NCI-H748 (cell line): ENCODE results near the gene PCDH9.

Experiments
- DNase-seq: peaks from one replicate; lab custom pipeline; 2025; ENCODE audit not compliant: unreplicated experiment; lab: John Stamatoyannopoulos, UW

PCDH9 gene

DNA sequence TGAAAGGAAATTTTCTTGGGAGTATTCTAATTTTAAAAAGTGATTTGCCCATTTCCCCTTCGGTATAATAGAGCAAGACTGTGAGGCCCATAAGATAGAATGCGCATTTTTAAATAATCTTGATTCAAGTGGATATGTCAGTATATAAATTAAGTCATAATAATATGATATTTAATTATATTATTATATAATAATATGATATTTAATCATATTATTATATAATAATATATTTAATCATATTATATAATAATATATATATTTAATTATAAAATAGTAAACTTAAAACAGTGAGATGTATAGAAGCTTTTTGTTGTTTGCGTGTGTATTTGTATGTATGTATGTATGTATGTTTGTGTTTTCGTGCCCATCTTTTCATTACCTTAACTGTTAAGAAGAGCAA is 682.5 kb downstream of the PCDH9 start:
- no peak for DNase-seq

DNA sequence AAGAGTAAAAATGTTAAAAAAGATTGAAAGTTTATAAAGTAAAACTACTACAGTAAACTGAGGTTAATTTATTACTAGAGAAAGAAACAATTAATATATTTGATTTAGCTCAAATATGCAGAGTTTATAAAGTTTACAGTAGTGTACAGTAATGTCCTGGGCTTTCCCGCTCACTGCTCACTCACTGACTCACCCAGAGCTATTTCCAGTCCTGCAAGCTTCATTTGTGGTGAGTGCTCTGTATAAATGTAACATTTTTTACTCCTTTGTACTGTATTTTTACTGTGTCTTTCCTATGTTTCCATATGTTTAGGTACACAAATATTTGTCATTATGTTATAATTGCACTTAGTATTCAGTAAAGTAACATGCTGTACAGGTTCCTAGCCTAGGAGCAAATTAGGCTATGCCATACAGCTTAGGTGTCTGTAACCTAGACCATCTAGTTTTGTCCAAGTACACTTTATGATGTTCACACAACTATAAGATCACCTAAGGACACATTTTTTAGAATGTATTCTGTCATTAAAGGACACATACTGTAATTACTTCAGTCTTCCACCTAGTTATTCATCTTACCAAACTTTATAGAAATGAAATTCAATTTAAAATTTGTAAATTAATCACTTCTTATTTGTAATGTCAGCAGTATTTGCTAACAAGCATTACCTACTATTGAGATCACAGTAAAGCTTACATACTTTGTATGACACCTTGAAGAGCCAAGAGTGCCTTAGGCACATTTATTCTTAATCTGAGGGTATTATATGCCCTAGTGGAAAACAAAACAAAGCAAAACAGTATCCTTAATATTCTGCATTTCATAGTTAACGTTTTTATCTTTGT is 683.4 kb downstream of the PCDH9 start:
- DNase-seq: no peak

DNA sequence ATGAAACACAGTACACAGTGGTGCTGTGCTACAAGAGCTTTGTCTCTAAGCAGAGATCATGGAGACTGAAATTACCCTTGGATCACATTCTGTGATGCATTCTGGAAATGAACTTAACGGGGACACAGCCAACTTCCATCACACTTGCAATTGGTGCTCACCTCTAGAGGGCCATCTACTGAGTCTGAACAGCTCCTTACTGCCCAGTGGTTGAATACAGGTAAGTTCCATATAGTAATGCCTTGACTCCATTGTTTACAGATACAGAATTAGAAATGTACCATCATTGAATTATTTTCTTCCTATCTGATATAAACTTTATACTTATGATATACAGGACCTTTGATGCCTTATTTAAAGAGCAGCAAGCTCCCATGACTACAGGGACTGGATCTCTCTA is 686.4 kb downstream of the PCDH9 start:
- DNase-seq: peak; percentile 25

DNA sequence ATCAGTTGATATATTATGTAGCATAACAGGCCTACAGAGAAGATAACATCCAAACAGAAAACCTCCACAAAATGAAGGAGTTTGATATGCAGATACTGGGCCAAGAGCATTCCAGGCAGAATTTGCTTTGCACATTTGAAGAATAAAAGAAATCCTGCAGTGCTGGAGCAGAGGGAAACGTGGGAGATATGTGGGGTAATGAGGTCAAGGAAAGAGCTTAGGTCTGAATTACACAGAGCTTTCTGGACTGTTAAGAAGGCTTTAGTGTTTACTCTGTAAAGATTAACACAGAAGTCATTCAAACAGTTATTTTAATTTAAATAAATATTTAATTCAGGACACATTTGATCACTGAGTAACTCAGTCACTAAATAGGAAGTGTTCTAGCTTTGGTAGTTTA is 692.7 kb downstream of the PCDH9 start:
- DNase-seq: no peak

DNA sequence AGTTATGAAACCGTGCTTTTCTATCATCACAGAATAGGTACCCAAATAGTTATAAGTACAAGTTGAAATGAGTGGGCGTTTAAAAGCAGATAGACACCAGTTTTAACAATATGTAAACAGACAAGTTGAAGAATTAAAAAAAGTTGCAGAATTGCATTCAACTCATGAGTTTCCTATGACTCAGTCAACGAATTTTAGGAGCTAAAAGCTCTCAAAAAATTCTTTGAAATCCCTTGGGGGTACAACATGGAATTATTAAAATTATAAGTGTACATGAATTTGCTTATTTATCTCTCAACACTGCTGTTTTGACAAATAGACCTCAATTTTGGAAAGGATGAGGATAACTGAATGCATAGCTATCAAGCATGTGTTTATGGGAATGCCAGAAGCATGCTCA is 693.4 kb downstream of the PCDH9 start:
- DNase-seq: no peak

DNA sequence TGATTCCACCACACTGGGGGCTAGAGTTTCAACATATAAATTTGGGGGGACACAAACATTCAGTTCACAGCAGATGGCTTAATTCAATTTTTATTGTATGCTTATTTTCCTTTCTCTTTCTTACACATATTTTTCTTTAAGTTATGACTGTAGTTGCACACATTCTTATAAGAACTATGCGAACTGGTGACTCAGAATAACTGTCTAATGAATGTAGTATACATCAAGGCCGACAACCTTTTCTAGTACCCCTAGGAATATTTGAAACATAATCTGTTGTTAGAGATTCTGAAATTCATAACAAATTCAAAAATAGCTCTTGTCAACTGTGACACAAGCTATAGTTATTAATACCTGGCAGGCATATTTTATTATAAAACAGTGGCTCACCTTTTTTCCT is 695.6 kb downstream of the PCDH9 start:
- no peak for DNase-seq

DNA sequence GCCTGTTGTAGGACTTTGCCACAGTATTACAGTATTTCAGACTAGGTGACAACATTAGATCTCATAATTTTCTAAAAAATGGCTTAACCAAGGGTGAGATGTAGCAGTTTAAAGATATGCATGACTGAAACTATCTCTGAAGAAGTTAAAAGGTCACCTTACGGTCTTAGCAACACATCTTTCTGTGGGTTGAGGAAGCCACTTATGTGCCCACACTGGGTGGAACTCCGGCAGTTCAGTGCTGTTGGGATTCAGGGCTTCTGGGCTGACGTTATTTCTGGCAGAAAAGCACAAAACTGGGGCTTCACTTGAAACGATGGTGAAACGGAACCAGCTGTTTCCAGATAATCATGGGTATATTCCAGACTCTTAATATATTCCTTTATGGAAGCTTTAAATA is 697.3 kb downstream of the PCDH9 start:
- DNase-seq: no peak

DNA sequence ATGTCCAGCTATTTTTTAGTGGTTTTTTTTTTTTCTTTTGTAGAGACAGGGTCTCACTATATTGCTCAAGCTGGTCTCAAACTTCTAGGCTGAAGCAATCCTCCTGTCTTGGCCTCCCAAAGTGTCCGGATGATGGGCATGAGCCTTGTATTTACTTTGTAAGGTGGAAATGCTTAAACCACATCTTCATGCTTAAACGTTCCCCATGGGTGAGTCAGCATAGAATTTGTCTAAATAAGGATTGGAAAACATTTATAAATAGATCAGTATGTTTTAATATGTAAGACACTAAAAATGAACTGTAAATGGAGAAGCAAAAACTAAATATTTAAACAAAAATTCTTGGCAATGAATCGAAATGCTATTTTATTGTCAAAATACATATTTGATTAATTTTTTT is 698.0 kb downstream of the PCDH9 start:
- DNase-seq: no peak

DNA sequence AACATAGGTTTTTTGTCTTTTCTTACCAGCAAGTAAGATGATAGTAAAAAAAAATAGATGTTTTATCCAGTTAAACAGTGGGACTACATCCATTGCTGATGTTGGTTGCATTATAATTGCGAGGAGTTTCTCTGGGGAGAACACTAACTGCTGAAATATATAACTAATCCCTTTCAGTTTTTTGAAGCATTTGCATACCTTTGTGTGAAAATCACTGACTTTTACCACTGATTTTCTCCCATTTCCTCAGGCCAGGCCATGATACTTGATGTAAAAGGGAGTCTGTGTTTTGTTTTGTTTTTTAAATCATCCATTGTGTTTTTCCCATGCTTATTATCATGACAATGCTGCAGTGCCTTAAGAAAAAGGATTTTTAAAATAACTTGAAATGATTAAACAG is 699.5 kb downstream of the PCDH9 start:
- no peak for DNase-seq

DNA sequence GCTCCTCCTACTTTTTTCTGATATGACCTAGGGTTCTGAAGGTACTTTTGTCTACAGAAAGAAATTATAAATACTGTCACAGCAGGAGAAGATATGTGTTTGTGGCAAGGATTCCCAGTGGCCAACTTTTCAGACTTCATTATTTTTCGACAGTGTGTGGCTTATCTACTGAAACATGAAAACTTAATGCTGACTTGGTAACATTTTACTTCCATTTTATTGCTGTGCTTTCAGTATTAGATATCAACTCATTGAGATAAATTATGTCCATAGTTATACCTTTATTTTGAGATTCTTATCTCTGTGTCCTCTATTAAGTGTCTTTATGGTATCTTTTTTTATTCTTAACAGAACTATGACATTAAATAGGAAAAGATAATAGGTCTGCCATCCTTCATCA is 700.0 kb downstream of the PCDH9 start:
- DNase-seq: no peak

DNA sequence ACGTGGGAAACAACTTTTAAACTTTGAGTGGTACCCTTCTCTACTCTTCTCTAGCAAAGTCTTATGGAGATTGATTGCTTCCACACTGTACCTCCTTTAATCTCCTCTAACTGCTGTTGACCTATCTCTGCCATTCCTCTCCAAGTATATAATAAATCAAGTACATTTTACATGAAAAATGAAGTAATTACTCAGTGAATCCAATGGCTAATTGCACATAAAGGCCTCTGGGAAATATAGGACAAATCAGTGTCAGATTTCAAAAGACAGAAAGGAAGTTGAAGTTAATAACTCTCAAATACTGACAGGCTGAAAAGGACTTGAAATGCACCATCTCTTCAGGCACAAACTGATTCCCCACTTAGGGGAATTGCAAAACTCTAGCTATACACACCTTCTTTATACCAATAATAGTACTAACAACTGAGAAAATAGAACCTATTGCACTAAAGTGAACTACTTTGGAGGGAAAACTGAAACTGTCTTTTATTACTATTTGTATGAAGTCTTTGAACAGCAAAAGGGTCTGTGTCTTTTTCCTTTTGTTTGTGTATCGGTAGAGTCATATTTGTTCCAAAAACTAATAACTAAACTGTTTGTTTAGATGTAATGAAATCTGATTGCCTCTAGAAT is 701.1 kb downstream of the PCDH9 start:
- DNase-seq: peak; percentile 46

DNA sequence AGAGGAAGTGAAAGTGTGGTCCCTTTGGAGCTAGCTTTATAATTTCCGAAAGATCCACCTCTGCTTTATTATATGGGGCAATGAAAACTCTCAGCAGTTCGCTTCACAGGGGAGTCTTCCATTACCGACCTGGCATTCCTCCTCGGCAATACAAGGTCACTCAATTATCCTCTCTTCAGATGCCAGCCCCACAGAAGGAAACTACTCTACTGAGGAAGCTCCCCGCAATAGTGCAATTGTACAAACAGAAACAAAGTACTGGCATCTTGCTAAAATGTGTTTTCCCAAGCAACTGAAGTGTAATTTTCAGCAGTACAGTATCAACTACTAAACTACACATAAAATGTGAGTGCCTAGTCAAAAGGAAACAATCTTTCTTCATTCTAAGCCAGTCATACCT is 702.0 kb downstream of the PCDH9 start:
- no peak for DNase-seq

DNA sequence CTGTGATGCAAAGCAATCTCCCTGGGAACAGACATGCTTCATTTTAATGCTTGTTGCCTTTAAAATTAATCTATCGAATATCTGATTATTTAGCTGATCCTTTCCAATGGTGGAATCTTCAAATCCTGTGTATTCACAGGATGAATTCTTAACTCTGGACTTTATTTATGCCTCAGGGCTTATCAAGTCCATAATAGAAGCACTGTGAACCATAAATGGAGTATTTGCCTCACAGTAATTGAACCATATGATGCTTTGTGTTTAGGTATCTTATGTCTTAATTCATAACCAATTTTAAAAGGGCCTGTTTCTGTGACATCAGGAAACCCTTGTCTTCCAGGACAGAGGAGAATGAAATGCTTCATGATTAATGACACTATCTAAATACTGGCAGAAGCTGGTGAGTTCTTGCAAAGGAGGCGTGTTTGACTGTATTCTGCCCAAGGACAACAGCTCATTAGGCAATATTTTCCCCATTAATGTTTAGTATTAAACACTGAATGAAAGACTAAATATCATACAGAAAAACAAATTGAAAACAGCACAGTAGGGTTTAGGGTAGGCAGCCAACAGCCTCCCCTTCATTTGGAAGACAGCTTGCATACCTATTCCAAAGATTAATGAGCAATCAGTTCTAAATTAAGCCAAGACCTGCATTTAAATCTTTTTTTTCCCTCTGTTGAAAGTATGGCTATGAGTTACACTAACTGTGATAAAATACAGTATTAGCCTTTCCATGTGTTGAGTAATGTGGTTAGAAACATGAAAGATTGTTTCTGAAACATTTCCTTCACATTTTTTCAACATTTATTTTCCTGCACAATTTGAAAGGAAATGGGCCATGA is 709.4 kb downstream of the PCDH9 start:
- DNase-seq: no peak

DNA sequence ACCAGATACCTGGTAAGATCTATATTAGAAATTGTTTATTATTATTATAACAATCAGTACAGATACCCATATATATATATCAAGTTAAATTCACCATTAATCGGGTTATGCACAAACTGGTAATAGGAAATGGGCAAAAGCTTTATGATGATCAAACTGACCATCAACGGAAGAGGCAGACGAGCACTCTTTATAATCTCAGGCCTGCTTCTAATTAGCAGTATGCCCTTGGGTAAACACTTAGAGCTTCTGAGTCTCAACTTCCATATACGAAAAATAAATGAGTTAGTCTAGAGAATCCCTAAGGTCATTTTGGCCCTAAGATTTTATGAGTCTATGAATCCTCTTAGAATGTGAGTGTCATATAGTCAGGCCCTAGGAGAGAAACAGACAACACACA is 710.9 kb downstream of the PCDH9 start:
- DNase-seq: no peak

DNA sequence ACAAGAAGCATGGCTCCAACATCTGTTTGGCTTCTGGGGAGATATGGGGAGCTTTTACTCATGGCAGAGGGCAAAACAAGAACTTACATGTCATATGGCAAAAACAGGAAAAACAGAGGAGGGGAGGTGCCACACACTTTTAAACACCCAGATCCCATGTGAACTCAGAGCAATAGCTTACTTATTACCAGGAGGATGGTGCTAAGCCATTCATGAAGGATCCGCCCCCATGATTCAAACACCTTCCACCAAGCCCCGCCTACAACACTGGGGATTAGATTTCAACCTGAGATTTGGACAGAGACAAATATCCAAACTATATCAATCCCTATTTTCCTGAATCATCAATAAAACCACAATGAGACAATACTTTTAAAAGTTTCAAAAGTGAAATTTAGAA is 712.1 kb downstream of the PCDH9 start:
- no peak for DNase-seq

DNA sequence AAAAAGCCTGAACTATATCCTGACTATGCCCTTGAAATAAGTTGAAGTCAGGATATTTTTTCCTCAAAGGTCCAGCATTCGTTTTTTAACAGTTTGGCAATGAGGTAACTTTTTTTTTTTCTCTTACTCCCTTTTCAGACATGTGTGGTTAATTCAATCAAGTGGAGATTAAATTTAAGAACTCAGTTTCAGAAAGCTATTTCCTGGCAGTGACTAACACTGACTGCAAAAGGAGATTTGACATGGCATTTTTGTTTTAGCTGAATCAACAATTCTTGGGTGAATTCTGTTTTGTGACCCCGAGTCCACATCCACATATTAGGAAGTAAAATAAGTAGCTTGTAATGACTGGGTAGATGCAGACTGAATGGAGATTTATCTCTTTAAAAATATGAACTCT is 716.4 kb downstream of the PCDH9 start:
- no peak for DNase-seq

DNA sequence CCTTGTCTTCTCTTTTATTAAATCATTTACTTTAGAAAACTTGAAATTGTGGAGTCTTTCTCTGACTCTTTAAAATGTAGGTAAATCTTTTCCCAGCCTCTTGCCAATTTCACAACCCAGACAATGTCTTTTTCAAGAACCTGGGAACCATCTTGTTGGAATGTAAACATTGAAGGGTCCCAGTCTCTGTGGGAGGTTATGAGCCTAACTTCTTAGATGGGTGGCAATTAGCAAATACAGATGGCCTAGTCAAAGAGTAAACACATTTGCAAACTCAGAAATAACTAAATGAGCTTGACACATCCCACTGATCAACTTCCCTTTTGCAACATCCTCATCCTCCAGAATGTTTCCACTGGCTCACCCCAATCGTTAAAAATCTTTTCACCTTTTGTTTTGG is 721.0 kb downstream of the PCDH9 start:
- no peak for DNase-seq

DNA sequence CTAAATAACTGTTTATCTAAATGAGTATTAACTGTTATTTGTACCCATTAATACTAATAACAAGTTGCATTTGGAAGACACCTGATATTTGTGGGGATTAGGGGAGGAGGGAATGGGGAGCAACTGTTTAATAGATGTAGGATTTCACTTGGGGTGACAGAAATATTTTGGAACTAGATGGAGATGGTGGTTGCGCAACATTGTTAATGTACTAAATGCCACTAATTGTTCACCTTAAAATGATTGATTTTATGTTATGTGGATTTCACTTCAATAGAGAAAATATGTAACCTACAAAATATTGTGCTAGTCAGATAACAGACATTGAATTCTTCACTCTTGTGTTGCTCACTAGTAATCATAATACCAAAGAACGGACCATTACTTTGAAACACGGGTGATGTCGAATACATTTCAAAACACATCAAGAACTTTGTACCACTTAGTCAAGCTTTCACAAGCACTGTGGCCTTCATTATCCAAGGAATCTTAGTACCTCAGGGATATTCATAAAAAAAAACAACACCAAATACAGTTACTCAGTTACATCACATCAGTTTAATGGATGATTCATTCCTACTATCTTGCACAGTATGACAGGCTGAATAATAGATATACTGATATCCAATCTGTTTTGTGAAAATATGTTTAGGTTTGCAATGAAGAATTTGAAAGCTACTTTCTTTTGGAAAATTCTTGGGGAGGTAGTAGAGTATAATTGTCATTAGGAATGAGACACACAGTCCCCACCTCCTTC is 721.8 kb downstream of the PCDH9 start:
- no peak for DNase-seq

DNA sequence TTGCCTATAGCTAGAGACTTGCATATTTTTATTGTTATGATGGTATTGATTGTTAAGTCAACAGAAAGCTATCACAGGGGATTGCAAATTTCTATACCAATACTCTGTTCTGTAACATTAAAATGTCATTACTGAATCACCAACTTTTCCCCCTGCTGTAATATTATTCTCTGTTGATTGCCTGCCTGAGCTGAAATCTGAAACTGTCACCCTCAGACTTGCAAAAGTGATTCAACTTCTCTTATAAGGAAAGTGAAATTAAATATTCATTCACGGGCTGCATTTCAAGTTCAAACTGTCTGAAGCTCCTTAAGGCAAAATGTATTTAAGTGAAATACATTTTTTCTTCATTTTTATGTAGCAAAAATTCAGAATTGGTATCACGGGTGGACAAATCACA is 723.2 kb downstream of the PCDH9 start:
- no peak for DNase-seq

DNA sequence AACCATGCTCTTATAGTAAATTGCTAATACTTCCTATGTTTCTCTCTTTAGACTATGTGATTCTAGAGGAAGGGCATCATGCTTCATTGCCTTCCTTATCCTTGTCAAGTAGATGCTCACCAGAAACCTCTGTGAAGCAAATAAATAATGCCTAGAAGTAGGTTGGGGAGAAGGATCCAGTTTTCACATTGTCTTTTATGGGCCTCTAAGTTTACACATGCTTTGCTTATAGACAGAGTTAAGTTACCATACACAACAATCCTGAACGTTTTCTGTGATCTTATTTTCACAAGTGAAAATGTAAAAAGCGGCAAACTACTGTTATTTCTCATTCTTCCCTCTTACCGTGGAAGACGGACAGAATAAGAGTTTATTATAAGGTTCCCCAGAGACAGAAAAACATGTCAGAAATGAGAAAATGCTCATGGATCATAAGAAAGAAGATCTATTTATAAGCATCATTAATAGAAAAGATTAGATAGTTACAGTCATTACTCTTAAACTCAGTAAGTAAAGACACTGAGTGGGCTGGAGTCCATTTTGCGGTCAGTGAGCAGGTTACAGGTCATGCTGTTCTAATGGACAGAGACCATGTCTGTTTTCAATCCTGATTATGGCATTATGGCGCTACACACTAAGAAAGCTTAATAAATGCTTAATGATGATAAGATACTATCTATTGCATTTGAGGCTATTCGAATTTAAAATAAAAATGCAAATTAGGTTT is 723.9 kb downstream of the PCDH9 start:
- no peak for DNase-seq

DNA sequence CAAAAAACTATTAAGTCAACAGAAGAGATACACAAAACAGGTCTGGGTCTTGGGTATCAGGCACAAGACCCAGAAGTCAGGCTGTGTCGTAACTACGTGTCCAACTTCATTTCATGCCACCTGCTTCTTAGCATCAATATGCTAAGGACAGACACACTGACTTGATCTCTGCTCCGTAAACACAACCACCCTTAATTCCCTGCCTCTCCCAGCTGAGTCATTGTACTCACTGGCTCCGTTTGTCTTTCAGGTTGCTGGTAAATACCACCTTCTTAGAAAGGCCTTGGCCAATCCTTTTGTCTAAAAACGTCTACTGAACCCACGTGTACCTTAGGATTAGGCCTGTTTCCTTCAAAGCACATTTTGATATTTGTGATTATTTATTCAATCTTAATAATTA is 726.2 kb downstream of the PCDH9 start:
- DNase-seq: no peak
